NK-92 treated with Interleukin-12 subunit alpha and Interleukin-12 subunit beta, amount 100 ng/mL, for 24 hours (cell line): Measurements from ENCODE around the gene LCA5L.
A peak's percentile ranks its signal among the peaks of the same experiment; 100 is the strongest.
"Not testable (repeated sequence)": the region's sequence is repeated elsewhere in the genome, so short reads cannot be mapped to it uniquely, and the experiment has no call there.

ENCODE experiments used
- DNase-seq: peaks from one replicate; lab custom pipeline; 2025; lab: John Stamatoyannopoulos, UW

Gene LCA5L

DNA sequence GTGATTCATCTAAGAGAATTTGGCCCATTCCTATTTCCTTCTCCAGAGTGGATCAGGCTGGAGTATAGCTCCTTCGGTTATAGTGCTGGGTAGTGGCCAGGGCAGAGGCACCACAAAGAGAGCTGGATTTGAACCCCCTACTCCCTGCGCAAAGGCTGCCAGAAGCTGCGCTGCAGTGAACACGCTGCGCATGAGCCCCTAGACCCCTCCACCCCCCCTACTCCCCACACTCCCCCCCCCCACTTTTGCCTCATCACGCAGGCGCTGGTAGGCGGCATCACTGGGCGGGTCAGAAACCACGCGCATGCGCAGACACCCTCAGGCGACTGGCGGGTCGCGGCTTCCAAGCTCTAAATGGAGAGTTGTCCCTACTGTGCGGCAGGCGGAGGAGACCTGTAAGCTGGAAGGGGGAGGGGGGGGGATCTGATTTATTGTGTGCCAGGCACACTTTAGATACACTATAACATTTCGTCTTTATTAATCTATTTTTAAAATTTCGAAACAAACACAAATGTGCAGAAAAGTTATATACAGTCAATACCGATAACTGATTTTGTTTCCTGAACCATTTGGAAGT lies 58.0 kb downstream of the LCA5L start:
- peak; percentile 93 for DNase-seq

DNA sequence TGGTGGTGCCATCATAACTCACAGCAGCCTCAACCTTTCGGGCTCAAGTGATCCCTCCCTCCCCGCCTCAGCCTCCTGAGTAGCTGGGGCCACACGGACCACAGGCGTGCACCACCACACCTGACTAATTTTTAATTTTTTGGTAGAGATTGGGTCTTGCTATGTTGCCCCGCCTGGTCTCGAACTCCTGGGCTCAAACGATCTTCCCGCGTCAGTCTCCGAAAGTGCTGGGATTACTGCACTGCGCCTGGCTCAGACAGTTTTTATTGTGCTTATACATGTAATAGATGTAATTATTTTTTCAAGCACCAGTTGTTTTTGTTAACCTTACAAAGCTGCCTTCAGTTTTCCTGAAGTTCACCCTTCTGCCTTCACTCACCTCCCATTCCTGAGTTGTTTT lies 58.7 kb downstream of the LCA5L start:
- no peak for DNase-seq

GRCh38 chr21:39386194-39386593 lies 59.4 kb downstream of the LCA5L start:
- DNase-seq = no peak

- no peak for DNase-seq
These were observed 60.1 kb downstream of the LCA5L start for GRCh38 chr21:39385299-39386145.

DNA sequence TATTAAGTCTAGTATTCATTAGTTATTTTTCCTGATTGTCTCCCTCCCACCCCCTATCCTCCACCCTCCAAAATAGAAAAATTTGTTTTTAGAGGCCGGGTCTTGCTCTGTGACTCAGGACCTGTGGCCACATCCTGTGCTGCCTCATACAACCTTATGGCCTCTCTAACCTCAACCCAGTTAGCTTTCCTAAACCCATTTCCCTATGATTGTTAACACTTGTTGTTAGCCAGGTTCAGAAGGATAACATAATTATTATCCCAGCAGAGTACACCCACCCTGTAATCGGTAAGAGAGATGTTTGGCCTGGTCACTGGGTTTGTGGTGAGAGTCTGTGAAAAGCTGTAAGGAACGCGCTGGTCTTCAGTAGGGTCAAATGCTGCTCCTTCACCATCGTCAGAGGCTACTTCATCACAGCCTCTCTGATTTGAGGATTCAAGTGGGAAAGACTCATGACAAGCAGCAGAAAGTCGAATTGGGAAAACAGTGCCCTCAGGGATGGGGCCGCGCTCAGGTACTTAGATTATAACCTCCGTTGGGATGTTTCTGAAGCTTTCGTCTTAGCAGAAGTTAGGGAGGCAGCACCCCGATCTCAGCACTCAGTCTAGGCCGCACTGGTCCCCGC lies 60.8 kb downstream of the LCA5L start:
- no peak for DNase-seq

GRCh38 chr21:39382096-39382495 lies 63.5 kb downstream of the LCA5L start:
- not testable (repeated sequence) for DNase-seq

- DNase-seq = no peak
These were observed 64.6 kb downstream of the LCA5L start for GRCh38 chr21:39381009-39381408.

DNA sequence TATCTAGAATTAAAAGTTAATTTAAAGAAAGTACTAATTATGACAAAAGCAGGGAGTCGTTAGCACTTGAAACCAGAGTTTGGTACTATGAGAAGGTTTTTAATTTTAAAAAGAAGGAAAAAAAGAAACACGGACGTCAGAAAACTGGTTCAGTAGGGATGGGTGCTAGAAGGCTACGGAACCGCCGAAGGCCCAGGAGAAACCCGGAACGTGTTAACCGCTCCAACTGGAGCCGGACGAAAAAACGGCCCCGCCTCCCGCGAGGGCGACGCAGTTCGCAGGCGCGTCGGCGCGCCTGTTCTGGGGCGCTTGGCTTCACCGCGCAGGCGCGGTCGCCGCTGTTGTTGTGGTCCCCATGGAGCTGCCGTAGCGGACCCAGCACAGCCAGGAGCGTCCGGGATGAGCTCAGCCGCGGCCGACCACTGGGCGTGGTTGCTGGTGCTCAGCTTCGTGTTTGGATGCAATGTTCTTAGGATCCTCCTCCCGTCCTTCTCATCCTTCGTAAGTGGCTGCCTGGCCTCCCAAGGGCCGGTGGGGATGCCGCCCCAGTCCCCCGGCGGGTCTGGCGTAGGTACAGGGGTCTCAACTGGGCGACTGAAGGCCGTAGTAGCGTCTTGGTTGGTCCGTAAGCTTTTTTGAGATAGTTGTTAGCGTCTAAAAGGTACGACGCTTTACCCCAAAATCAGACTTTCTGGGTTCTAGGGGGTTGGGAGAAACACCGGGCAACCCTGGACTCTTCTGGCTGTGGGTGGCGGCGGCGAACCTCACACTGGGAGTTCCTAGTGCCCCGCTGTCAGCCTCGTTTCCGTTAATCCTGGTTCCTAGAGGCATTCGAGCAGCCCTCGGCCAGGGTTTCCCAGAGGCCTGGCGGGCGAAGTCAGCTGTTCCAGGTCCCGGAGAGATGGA lies 65.3 kb downstream of the LCA5L start:
- DNase-seq = peak; percentile 91

GRCh38 chr21:39377444-39378050 lies 68.0 kb downstream of the LCA5L start:
- DNase-seq = no peak

DNA sequence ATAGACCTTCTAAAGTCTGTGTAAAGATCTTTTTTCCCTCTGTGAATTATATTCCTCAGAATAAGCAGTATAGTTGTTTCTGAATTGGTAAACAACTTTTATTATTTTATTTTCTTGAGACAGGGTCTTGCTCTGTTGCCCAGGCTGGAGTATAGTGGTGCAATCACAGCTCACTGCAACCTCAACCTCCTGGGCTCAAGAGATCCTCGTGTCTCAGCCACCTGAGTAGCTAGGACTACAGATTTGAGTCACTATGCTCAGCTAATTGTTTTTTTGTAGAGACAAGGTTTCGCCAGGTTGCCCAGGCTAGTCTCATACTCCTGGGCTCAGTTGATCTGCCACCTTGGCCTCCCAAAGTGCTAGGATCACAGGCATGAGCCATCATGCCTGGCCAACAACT lies 70.1 kb downstream of the LCA5L start:
- no peak for DNase-seq

DNA sequence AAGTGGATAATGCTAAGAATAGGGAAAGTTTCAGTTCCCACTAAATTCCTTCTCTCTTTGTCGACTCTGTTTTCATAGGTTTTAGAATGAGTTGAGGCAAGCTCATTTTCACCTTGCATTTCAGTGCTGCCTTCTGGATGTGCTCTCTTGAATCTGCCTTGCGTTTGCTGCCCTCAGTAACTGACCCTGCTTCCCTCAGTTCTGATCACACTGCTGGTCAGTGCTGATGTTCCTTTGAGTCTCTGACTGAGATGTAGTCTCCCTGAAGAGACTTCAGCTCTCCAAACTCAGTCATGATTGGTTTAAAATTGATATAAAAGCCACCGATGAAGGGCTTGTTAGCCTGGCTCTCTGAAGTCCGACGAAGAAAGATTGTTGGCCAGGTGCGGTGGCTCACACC lies 71.5 kb downstream of the LCA5L start:
- DNase-seq = no peak

DNA sequence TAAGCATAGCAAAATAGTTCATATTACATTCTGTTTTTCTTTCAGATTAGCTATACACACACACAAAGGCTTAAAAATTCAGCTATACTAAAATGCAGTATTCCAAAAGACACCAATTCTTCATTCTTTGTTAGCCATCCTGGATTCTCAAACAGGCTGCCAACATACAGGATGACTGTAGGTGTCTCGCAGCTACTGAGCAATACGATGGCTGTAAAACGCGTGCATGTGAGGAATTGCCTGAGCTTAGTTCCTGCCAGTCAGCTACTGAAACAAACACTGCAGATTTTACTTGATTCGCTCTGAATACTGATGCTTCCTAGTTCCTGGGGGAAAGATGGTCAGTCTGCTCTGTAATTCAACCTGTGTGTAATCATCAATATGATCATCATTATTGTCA lies 71.9 kb downstream of the LCA5L start:
- DNase-seq = no peak

GRCh38 chr21:39369896-39370288 lies 75.7 kb downstream of the LCA5L start:
- DNase-seq = peak; percentile 24

- DNase-seq = no peak
These were observed 77.8 kb downstream of the LCA5L start for GRCh38 chr21:39367783-39368182.

GRCh38 chr21:39366563-39366962 lies 79.0 kb downstream of the LCA5L start:
- DNase-seq = no peak

DNA sequence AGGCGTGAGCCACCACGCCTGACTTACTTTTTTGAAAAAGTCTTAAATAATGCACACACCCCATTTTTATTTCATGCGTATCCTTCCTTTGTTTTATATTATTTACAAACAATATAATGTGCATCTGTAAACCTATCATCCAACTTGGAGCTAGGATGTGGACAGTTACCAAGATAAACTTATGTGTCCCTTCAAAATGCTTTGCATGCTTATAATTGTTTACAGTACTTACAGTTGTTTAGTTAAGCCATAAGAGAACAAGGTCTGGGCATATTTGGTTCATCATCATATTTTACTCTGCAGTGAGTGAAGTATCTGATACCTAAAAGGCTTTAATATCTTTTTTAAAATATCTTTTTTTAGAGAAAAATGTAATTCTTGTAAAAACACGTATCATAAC lies 80.6 kb downstream of the LCA5L start:
- no peak for DNase-seq

- no peak for DNase-seq
These were observed 81.7 kb downstream of the LCA5L start for GRCh38 chr21:39363607-39364555.

DNA sequence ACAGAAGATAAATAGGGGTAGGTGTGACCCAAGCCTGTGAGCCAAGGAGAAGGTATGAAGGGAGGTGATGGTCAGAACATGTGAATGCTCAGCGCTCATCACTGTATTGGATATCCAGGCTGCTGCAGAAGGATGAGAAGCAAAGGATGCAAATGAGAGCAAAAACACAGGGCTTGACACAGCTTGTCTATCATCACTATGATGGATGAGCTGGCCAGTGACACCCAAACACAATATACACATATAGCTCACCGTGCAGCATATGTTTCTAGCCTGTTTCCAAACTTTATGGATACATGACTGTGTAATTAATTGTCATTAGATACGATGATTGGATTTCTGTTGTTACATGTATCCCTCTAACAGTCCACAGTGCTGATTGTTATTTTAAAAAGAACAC lies 82.8 kb downstream of the LCA5L start:
- no peak for DNase-seq

GRCh38 chr21:39359382-39359781 lies 86.2 kb downstream of the LCA5L start:
- no peak for DNase-seq
